WTC11 (cell line): ENCODE results near the gene MDH1. TPM values are rescaled to one million over a fixed set of nuclear protein-coding genes. Genes with fewer than 3 reads are reported as not detected.

Experiments used
- ATAC-seq: fragments of 200-7000 bp; cut with Tn5 transposase; 2 replicates; pipeline ENCODE4 v1.10.0; 2021; ENCODE audit warnings: mild to moderate bottlenecking, moderate library complexity
- CTCF ChIA-PET: fragments of 300-600 bp; sonication (Branson Sonifier 250); formaldehyde crosslinking; loops from one replicate; lab custom pipeline; 2021; ENCODE audit warnings: antibody characterized with exemption; lab: Charles Lee
- POLR2A ChIA-PET: fragments of 350-600 bp; sonication (Branson Sonifier 250); formaldehyde crosslinking; loops from one replicate; lab custom pipeline; 2021; ENCODE audit warnings: antibody characterized with exemption; lab: Charles Lee
- DNase-seq: peaks from one replicate; pipeline ENCODE4 v3.0.0; 2021; ENCODE audit warnings: low spot score
- H3K27ac Mint-ChIP-seq: 2 replicates; pipeline ENCODE4 v1.8.0; 2021; ENCODE audit warnings: mixed read lengths
- H3K27me3 Mint-ChIP-seq: 2 replicates; pipeline ENCODE4 v1.8.0; 2021; ENCODE audit warnings: low read depth, mild to moderate bottlenecking, moderate library complexity, mixed read lengths
- H3K36me3 Mint-ChIP-seq: 2 replicates; pipeline ENCODE4 v1.8.0; 2021; ENCODE audit warnings: mixed read lengths
- H3K4me1 Mint-ChIP-seq: 2 replicates; pipeline ENCODE4 v1.8.0; 2022; ENCODE audit warnings: mixed read lengths
- H3K4me3 Mint-ChIP-seq: 2 replicates; pipeline ENCODE4 v1.8.0; 2021; ENCODE audit warnings: mild to moderate bottlenecking, moderate library complexity, mixed read lengths
- H3K9me3 Mint-ChIP-seq: 2 replicates; pipeline ENCODE4 v1.8.0; 2021; ENCODE audit warnings: mixed read lengths
- ATF1 ChIP-seq: sonication (generic); formaldehyde crosslinking; IDR thresholded peaks from 2 replicates; pipeline ENCODE4 v1.8.1; 2023; ENCODE audit warnings: mild to moderate bottlenecking, moderate library complexity, missing genetic modification reagents
- EMX1 ChIP-seq: fragments of 250-450 bp; sonication (Bioruptor Pico); IDR thresholded peaks from 2 replicates; pipeline ENCODE4 v1.8.0; 2021; ENCODE audit warnings: mild to moderate bottlenecking
- ESRRA ChIP-seq: sonication (generic); formaldehyde crosslinking; IDR thresholded peaks from 2 replicates; pipeline ENCODE4 v1.8.1; 2022; ENCODE audit warnings: mild to moderate bottlenecking, missing genetic modification reagents, borderline replicate concordance
- FOXJ3 ChIP-seq: sonication (generic); formaldehyde crosslinking; IDR thresholded peaks from 2 replicates; pipeline ENCODE4 v1.9.0; 2021; ENCODE audit warnings: missing genetic modification reagents, mild to moderate bottlenecking, borderline replicate concordance
- FOXP1 ChIP-seq: sonication (generic); formaldehyde crosslinking; IDR thresholded peaks from 2 replicates; pipeline ENCODE4 v1.8.0; 2022; ENCODE audit warnings: missing genetic modification reagents, mild to moderate bottlenecking, moderate library complexity, borderline replicate concordance
- HMGA2 ChIP-seq: fragments of 250-450 bp; sonication (Bioruptor Pico); IDR thresholded peaks from 2 replicates; pipeline ENCODE4 v1.4.0; 2021; ENCODE audit warnings: mild to moderate bottlenecking, moderate library complexity
- JAZF1 ChIP-seq: fragments of 250-450 bp; sonication (Bioruptor Pico); IDR thresholded peaks from 2 replicates; pipeline ENCODE4 v1.9.0; 2021; ENCODE audit warnings: moderate library complexity, mild to moderate bottlenecking, inconsistent platforms
- JUN ChIP-seq: sonication (generic); formaldehyde crosslinking; IDR thresholded peaks from 2 replicates; pipeline ENCODE4 v1.8.0; 2023; ENCODE audit warnings: mild to moderate bottlenecking, missing genetic modification reagents
- MXD4 ChIP-seq: fragments of 250-450 bp; sonication (Bioruptor Pico); IDR thresholded peaks from 2 replicates; pipeline ENCODE4 v1.8.0; 2021; ENCODE audit warnings: mild to moderate bottlenecking, moderate library complexity, borderline replicate concordance
- RELA ChIP-seq: sonication (generic); formaldehyde crosslinking; IDR thresholded peaks from 2 replicates; pipeline ENCODE4 v1.8.1; 2022; ENCODE audit warnings: missing genetic modification reagents, mild to moderate bottlenecking, borderline replicate concordance
- RORB ChIP-seq: fragments of 250-450 bp; sonication (Bioruptor Pico); IDR thresholded peaks from 2 replicates; pipeline ENCODE4 v1.9.0; 2021; ENCODE audit warnings: mild to moderate bottlenecking
- ZNF121 ChIP-seq: sonication (generic); formaldehyde crosslinking; IDR thresholded peaks from 2 replicates; pipeline ENCODE4 v1.8.0; 2023; ENCODE audit warnings: missing genetic modification reagents
- ZNF138 ChIP-seq: sonication (generic); formaldehyde crosslinking; conservative IDR thresholded peaks from 2 replicates; pipeline ENCODE4 v1.8.1; 2022; ENCODE audit warnings: mild to moderate bottlenecking, moderate library complexity, missing genetic modification reagents
- ZNF232 ChIP-seq: sonication (generic); formaldehyde crosslinking; IDR thresholded peaks from 2 replicates; pipeline ENCODE4 v1.8.0; 2022; ENCODE audit warnings: mild to moderate bottlenecking, missing genetic modification reagents
- ZNF423 ChIP-seq: fragments of 250-450 bp; sonication (Bioruptor Pico); IDR thresholded peaks from 2 replicates; pipeline ENCODE4 v2.1.2; 2022; ENCODE audit warnings: mild to moderate bottlenecking, moderate library complexity
- ZNF671 ChIP-seq: fragments of 250-450 bp; sonication (Bioruptor Pico); IDR thresholded peaks from 2 replicates; pipeline ENCODE4 v1.8.0; 2021; ENCODE audit warnings: mild to moderate bottlenecking
- total RNA-seq: library from RNA; stranded (reverse); gene quantifications from 3 replicates; pipeline ENCODE4 v1.2.3, GENCODE V29; 2021
- TF ChIP-seq, protein P1 (sequence below): fragments of 250-450 bp; sonication (Bioruptor Pico); IDR thresholded peaks from 2 replicates; pipeline ENCODE4 v2.1.2; 2022; ENCODE audit warnings: mild to moderate bottlenecking, moderate library complexity
- TF ChIP-seq, protein P2 (sequence below): sonication (generic); formaldehyde crosslinking; IDR thresholded peaks from 2 replicates; pipeline ENCODE4 v1.8.1; 2023; ENCODE audit warnings: mild to moderate bottlenecking, missing genetic modification reagents
- TF ChIP-seq, protein P3 (sequence below): sonication (generic); formaldehyde crosslinking; IDR thresholded peaks from 2 replicates; pipeline ENCODE4 v1.8.1; 2022; ENCODE audit warnings: low read depth, mild to moderate bottlenecking, moderate library complexity, missing genetic modification reagents, borderline replicate concordance
- TF ChIP-seq, protein P4 (sequence below): fragments of 250-450 bp; sonication (Bioruptor Pico); IDR thresholded peaks from 2 replicates; pipeline ENCODE4 v1.9.0; 2021; ENCODE audit warnings: moderate library complexity, mild to moderate bottlenecking, inconsistent platforms, borderline replicate concordance
- TF ChIP-seq, protein P5 (sequence below): sonication (generic); formaldehyde crosslinking; IDR thresholded peaks from 2 replicates; pipeline ENCODE4 v1.8.1; 2022; ENCODE audit warnings: low read depth, missing genetic modification reagents, borderline replicate concordance
- TF ChIP-seq, protein P6 (sequence below): sonication (generic); formaldehyde crosslinking; IDR thresholded peaks from 2 replicates; pipeline ENCODE4 v1.8.1; 2023; ENCODE audit warnings: mild to moderate bottlenecking, missing genetic modification reagents, borderline replicate concordance
- TF ChIP-seq, protein P7 (sequence below): fragments of 200-600 bp; IDR thresholded peaks from 2 replicates; pipeline ENCODE4 v1.8.0; 2022; ENCODE audit warnings: antibody characterized with exemption

MDH1 gene
- total RNA-seq, 1 experiment from 2014 or later = 259 TPM

DNA sequence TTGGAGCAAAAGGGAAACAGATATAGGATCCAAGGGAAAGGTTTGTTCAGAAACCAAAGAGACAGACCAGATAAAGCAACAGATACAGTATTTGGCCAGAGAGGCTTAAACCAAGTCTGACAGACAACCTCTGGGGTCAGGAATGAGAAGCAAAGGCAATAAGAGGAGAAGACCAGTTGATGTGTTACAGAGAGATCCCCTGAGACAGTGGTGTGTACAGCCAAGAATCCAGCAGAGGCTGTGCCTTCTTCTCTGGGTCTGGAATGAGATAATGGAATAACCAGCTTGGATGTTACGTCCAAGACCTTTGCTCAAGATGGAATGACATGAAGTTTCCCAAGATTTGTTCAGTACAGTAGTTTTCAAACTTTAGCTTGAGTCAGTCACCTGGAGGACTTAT lies 61.1 kb downstream of the MDH1 start (continued):
- TF ChIP-seq, protein P1, sequence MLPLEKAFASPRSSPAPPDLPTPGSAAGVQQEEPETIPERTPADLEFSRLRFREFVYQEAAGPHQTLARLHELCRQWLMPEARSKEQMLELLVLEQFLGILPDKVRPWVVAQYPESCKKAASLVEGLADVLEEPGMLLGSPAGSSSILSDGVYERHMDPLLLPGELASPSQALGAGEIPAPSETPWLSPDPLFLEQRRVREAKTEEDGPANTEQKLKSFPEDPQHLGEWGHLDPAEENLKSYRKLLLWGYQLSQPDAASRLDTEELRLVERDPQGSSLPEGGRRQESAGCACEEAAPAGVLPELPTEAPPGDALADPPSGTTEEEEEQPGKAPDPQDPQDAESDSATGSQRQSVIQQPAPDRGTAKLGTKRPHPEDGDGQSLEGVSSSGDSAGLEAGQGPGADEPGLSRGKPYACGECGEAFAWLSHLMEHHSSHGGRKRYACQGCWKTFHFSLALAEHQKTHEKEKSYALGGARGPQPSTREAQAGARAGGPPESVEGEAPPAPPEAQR (CRISPR knock-in tag) = no peak
- TF ChIP-seq ZNF121 (CRISPR knock-in tag) = no peak
- no peak for TF ChIP-seq ZNF671 (CRISPR knock-in tag)
- TF ChIP-seq ZNF138 (CRISPR knock-in tag) = no peak

DNA sequence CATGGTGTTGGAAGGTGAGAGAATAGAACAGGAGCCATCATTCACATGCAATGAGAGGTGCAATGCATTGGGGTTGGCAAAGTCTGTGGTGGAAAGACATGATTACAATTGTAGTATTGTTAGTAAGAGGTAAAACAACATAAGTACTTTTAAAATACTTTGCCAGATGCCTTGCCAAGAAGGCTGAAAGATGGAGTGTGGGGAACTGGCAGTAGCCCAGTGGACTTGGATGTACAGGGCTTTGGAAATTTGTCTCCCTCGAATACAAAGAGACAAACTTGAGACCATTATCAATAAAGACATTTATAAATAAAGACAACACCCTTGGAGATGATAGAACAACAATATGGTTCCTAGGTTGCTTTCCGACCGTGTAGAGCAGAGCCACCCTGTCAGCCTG lies 62.0 kb downstream of the MDH1 start:
- ChIA-PET CTCF (no interaction called here), POLR2A (no interaction called here)
- Mint-ChIP-seq H3K27me3 (no peaks in the 10 kb centered on the region), H3K4me1 (peaks cover 10% of the 10 kb centered on the region), H3K9me3 (peaks cover 17% of the 10 kb centered on the region), H3K4me3 (no peak overlapping the region), H3K36me3 (peaks cover 16% of the 10 kb centered on the region), H3K27ac (no peak overlapping the region)
- DNase-seq (no peak), ATAC-seq (no peak)
- no peak for TF ChIP-seq RORB (CRISPR knock-in tag)
- TF ChIP-seq ZNF423 (CRISPR knock-in tag) = no peak
- no peak for TF ChIP-seq ATF1
- TF ChIP-seq JAZF1 (CRISPR knock-in tag) = no peak
- no peak for TF ChIP-seq MXD4 (CRISPR knock-in tag)
- no peak for TF ChIP-seq JUN (CRISPR knock-in tag)
- TF ChIP-seq, protein P2, sequence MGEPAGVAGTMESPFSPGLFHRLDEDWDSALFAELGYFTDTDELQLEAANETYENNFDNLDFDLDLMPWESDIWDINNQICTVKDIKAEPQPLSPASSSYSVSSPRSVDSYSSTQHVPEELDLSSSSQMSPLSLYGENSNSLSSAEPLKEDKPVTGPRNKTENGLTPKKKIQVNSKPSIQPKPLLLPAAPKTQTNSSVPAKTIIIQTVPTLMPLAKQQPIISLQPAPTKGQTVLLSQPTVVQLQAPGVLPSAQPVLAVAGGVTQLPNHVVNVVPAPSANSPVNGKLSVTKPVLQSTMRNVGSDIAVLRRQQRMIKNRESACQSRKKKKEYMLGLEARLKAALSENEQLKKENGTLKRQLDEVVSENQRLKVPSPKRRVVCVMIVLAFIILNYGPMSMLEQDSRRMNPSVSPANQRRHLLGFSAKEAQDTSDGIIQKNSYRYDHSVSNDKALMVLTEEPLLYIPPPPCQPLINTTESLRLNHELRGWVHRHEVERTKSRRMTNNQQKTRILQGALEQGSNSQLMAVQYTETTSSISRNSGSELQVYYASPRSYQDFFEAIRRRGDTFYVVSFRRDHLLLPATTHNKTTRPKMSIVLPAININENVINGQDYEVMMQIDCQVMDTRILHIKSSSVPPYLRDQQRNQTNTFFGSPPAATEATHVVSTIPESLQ (CRISPR knock-in tag) = no peak
- no peak for TF ChIP-seq FOXJ3
- TF ChIP-seq, protein P3, sequence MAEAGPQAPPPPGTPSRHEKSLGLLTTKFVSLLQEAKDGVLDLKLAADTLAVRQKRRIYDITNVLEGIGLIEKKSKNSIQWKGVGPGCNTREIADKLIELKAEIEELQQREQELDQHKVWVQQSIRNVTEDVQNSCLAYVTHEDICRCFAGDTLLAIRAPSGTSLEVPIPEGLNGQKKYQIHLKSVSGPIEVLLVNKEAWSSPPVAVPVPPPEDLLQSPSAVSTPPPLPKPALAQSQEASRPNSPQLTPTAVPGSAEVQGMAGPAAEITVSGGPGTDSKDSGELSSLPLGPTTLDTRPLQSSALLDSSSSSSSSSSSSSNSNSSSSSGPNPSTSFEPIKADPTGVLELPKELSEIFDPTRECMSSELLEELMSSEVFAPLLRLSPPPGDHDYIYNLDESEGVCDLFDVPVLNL (CRISPR knock-in tag) = no peak
- no peak for TF ChIP-seq FOXP1 (CRISPR knock-in tag)
- no peak for TF ChIP-seq EMX1
- TF ChIP-seq ZNF232 (CRISPR knock-in tag) = no peak

DNA sequence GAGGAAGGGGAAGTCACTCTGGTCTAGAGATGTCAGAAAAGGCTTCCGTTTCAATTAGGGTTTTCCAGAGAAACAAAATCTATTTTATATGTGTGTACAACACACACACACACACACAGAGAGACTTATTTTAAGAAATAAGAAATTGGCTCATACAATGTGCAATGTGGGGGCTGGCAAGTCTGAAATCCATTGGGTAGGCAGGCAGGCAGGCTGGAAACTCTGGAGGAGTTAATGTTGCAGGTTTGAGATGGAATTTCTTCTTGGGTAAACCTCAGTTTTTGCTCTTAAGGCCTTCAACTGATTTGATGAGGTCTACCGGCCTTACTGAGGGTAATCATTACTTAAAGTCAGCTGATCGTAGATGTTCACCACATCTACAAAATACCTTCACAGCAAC lies 62.6 kb downstream of the MDH1 start:
- no peak for DNase-seq
- ATAC-seq = no peak
- H3K4me1 Mint-ChIP-seq = peaks cover 4% of the 10 kb centered on the region
- no peaks in the 10 kb centered on the region for H3K27me3 Mint-ChIP-seq
- peaks cover 21% of the 10 kb centered on the region for H3K9me3 Mint-ChIP-seq
- H3K36me3 Mint-ChIP-seq = peaks cover 16% of the 10 kb centered on the region
- ChIA-PET CTCF (no interaction called here), POLR2A (no interaction called here)
- H3K4me3 Mint-ChIP-seq = no peak overlapping the region
- no peak overlapping the region for H3K27ac Mint-ChIP-seq
- TF ChIP-seq ESRRA (CRISPR knock-in tag) (no peak), HMGA2 (no peak), RELA (CRISPR knock-in tag) (no peak), MXD4 (CRISPR knock-in tag) (no peak), ZNF671 (CRISPR knock-in tag) (no peak), ZNF423 (CRISPR knock-in tag) (no peak)
- TF ChIP-seq, protein P4, sequence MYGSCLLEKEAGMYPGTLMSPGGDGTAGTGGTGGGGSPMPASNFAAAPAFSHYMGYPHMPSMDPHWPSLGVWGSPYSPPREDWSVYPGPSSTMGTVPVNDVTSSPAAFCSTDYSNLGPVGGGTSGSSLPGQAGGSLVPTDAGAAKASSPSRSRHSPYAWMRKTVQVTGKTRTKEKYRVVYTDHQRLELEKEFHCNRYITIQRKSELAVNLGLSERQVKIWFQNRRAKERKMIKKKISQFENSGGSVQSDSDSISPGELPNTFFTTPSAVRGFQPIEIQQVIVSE (CRISPR knock-in tag) = no peak
- TF ChIP-seq, protein P5, sequence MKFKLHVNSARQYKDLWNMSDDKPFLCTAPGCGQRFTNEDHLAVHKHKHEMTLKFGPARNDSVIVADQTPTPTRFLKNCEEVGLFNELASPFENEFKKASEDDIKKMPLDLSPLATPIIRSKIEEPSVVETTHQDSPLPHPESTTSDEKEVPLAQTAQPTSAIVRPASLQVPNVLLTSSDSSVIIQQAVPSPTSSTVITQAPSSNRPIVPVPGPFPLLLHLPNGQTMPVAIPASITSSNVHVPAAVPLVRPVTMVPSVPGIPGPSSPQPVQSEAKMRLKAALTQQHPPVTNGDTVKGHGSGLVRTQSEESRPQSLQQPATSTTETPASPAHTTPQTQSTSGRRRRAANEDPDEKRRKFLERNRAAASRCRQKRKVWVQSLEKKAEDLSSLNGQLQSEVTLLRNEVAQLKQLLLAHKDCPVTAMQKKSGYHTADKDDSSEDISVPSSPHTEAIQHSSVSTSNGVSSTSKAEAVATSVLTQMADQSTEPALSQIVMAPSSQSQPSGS (CRISPR knock-in tag) = no peak
- TF ChIP-seq, protein P6, sequence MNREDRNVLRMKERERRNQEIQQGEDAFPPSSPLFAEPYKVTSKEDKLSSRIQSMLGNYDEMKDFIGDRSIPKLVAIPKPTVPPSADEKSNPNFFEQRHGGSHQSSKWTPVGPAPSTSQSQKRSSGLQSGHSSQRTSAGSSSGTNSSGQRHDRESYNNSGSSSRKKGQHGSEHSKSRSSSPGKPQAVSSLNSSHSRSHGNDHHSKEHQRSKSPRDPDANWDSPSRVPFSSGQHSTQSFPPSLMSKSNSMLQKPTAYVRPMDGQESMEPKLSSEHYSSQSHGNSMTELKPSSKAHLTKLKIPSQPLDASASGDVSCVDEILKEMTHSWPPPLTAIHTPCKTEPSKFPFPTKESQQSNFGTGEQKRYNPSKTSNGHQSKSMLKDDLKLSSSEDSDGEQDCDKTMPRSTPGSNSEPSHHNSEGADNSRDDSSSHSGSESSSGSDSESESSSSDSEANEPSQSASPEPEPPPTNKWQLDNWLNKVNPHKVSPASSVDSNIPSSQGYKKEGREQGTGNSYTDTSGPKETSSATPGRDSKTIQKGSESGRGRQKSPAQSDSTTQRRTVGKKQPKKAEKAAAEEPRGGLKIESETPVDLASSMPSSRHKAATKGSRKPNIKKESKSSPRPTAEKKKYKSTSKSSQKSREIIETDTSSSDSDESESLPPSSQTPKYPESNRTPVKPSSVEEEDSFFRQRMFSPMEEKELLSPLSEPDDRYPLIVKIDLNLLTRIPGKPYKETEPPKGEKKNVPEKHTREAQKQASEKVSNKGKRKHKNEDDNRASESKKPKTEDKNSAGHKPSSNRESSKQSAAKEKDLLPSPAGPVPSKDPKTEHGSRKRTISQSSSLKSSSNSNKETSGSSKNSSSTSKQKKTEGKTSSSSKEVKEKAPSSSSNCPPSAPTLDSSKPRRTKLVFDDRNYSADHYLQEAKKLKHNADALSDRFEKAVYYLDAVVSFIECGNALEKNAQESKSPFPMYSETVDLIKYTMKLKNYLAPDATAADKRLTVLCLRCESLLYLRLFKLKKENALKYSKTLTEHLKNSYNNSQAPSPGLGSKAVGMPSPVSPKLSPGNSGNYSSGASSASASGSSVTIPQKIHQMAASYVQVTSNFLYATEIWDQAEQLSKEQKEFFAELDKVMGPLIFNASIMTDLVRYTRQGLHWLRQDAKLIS (CRISPR knock-in tag) = no peak
- TF ChIP-seq, protein P7, sequence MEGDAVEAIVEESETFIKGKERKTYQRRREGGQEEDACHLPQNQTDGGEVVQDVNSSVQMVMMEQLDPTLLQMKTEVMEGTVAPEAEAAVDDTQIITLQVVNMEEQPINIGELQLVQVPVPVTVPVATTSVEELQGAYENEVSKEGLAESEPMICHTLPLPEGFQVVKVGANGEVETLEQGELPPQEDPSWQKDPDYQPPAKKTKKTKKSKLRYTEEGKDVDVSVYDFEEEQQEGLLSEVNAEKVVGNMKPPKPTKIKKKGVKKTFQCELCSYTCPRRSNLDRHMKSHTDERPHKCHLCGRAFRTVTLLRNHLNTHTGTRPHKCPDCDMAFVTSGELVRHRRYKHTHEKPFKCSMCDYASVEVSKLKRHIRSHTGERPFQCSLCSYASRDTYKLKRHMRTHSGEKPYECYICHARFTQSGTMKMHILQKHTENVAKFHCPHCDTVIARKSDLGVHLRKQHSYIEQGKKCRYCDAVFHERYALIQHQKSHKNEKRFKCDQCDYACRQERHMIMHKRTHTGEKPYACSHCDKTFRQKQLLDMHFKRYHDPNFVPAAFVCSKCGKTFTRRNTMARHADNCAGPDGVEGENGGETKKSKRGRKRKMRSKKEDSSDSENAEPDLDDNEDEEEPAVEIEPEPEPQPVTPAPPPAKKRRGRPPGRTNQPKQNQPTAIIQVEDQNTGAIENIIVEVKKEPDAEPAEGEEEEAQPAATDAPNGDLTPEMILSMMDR = no peak
